GM19025 (cell line): ENCODE measurements around the gene DGKG.

ENCODE experiments used
- ATAC-seq: cut with Tn5 transposase; IDR thresholded peaks from one replicate; pipeline ENCODE4 v1.9.1; 2021; ENCODE audit warnings: mild to moderate bottlenecking, low read depth, moderate library complexity; ENCODE audit not compliant: unreplicated experiment

DGKG gene

GRCh38 chr3:186182850-186183249 lies 179.2 kb downstream of the DGKG start:
- no peak for ATAC-seq

- no peak for ATAC-seq
Observed at GRCh38 chr3:186181901-186182300, 180.1 kb downstream of the DGKG start.

GRCh38 chr3:186180891-186181481 lies 181.0 kb downstream of the DGKG start:
- ATAC-seq: no peak

GRCh38 chr3:186180151-186180550 lies 181.9 kb downstream of the DGKG start:
- ATAC-seq: no peak

- ATAC-seq: no peak
Observed at GRCh38 chr3:186178412-186178811, 183.6 kb downstream of the DGKG start.

- ATAC-seq: no peak
Observed at GRCh38 chr3:186176373-186176990, 185.6 kb downstream of the DGKG start.

GRCh38 chr3:186173224-186173815 lies 188.7 kb downstream of the DGKG start:
- ATAC-seq: no peak

- no peak for ATAC-seq
Observed at GRCh38 chr3:186172353-186172752, 189.7 kb downstream of the DGKG start.

GRCh38 chr3:186171521-186171920 lies 190.5 kb downstream of the DGKG start:
- no peak for ATAC-seq

- ATAC-seq: no peak
Observed at GRCh38 chr3:186170516-186170915, 191.5 kb downstream of the DGKG start.

GRCh38 chr3:186169379-186169778 lies 192.7 kb downstream of the DGKG start:
- ATAC-seq: no peak

- ATAC-seq: no peak
Observed at GRCh38 chr3:186168976-186169375, 193.1 kb downstream of the DGKG start.

- ATAC-seq: no peak
Observed at GRCh38 chr3:186167646-186168395, 194.2 kb downstream of the DGKG start.

GRCh38 chr3:186166491-186167288 lies 195.3 kb downstream of the DGKG start:
- no peak for ATAC-seq

- no peak for ATAC-seq
Observed at GRCh38 chr3:186166036-186166435, 196.0 kb downstream of the DGKG start.

- no peak for ATAC-seq
Observed at GRCh38 chr3:186165331-186165730, 196.7 kb downstream of the DGKG start.

GRCh38 chr3:186164696-186165095 lies 197.3 kb downstream of the DGKG start:
- ATAC-seq: no peak

- no peak for ATAC-seq
Observed at GRCh38 chr3:186162221-186162620, 199.8 kb downstream of the DGKG start.

- no peak for ATAC-seq
Observed at GRCh38 chr3:186160691-186161243, 201.3 kb downstream of the DGKG start.

GRCh38 chr3:186154641-186155040 lies 207.4 kb downstream of the DGKG start:
- ATAC-seq: no peak
